Urinary bladder (tissue), 4 donors: ENCODE data around the gene KRTAP19-6. TPM values are rescaled to one million over a fixed set of nuclear protein-coding genes. Genes with fewer than 3 reads are reported as not detected.
"Not testable (repeated sequence)": the region's sequence is repeated elsewhere in the genome, so short reads cannot be mapped to it uniquely, and the experiment has no call there.

Experiments
- DNase-seq: peaks from one replicate; pipeline ENCODE4 v3.0.0-alpha.2; 2015; ENCODE audit errors: extremely low spot score
- H3K27ac ChIP-seq: one replicate; pipeline ENCODE4 v1.5.1; 2013; ENCODE audit warnings: low read depth, mild to moderate bottlenecking, moderate library complexity
- H3K36me3 ChIP-seq: one replicate; pipeline ENCODE4 v1.6.1; 2013; ENCODE audit warnings: mild to moderate bottlenecking, moderate library complexity; ENCODE audit not compliant: insufficient read depth
- H3K4me1 ChIP-seq: one replicate; pipeline ENCODE4 v1.6.1; 2013; ENCODE audit warnings: mild to moderate bottlenecking, moderate library complexity; ENCODE audit not compliant: insufficient read depth
- H3K4me3 ChIP-seq: one replicate; pipeline ENCODE4 v1.5.1; 2013; ENCODE audit warnings: low read depth, low read length
- WGBS: extraction: QIAGEN DNeasy Blood & Tissue Kit; methylation state at CpG from one replicate; pipeline ENCODE4 v1.1.7; 2013; 5-methylcytosine and 5-hydroxymethylcytosine counted together
- polyA plus RNA-seq: library from polyadenylated mRNA; stranded (reverse); fragments of 200-250 nt; gene quantifications from one replicate; pipeline ENCODE4 v1.2.3, GENCODE V29; 2013
- small RNA-seq: library from RNA; depleted of rRNA; stranded (forward); fragments of <200 nt; gene quantifications from one replicate; pipeline ENCODE3, GENCODE V24; 2014
- total RNA-seq: library from RNA; depleted of rRNA; stranded (reverse); fragments of >200 nt; gene quantifications from one replicate; pipeline ENCODE4 v1.2.3, GENCODE V29; 2014
- donor health status: healthy with polysubstance abuse.
- donor health status: healthy.

KRTAP19-6 gene
- total and polyA plus RNA-seq, 2 donors, result not detected

- H3K36me3 ChIP-seq, H3K4me3 ChIP-seq: not testable (repeated sequence)
- 27% methylated on average over 4 of the region's 4 CpGs for WGBS
Observed at GRCh38 chr21:30505621-30506205, 36.0 kb downstream of the KRTAP19-6 start.

GRCh38 chr21:30502041-30502440, 39.6 kb downstream of the KRTAP19-6 start, which contains the start of gene KRTAP19-5:
Gene KRTAP19-5, minus strand, starts transcription at chr21:30502141. Its CDS starts 51 bp downstream, at chr21:30502090.
- H3K4me3 ChIP-seq, result no peak within 1 kb of the TSS
- DNase-seq, result no peak
- WGBS, result 78% methylated on average over 6 of the region's 6 CpGs
- H3K4me1 ChIP-seq, result no peaks in the 10 kb centered on the region
- no peaks in the 10 kb centered on the region for H3K36me3 ChIP-seq
- no peak within 1 kb of the TSS for H3K27ac ChIP-seq

More at GRCh38 chr21:30505621-30506205, 36.0 kb downstream of the KRTAP19-6 start:
- H3K27ac ChIP-seq, H3K4me1 ChIP-seq, DNase-seq: not testable (repeated sequence)

GRCh38 chr21:30497065-30497464, 44.6 kb downstream of the KRTAP19-6 start, which contains the start of gene KRTAP19-4:
Gene KRTAP19-4, minus strand, starts transcription at chr21:30497165. Its CDS starts 55 bp downstream, at chr21:30497110.
- Histone ChIP-seq H3K4me3 (no peak within 1 kb of the TSS), H3K4me1 (no peaks in the 10 kb centered on the region), H3K27ac (no peak within 1 kb of the TSS), H3K36me3 (no peaks in the 10 kb centered on the region)
- 74% methylated on average over 4 of the region's 4 CpGs for WGBS
- DNase-seq, result no peak

- no peaks in the 10 kb centered on the region for H3K4me1 ChIP-seq
- H3K4me3 ChIP-seq, result no peak within 1 kb of the TSS
- H3K27ac ChIP-seq, result no peak within 1 kb of the TSS
- no peak for DNase-seq
- H3K36me3 ChIP-seq, result no peaks in the 10 kb centered on the region
- WGBS, result 61% methylated on average over 2 of the region's 2 CpGs
Observed at GRCh38 chr21:30491963-30492428, 49.7 kb downstream of the KRTAP19-6 start, which contains the start of gene KRTAP19-3. Gene KRTAP19-3, minus strand, starts transcription at chr21:30492013. Its CDS starts 56 bp downstream, at chr21:30491957.

Small RNA genes lying within 50 kb of the gene (small RNA-seq; reads per million reads assigned to genes)
- gene AP000567.1, result not detected
- gene KRTAP19-10P, result not detected
- not detected for gene KRTAP19-11P
- not detected for gene KRTAP19-9P
- not detected for gene KRTAP22-2

Other genes starting within 250 kb of the KRTAP19-6 start
- not detected for gene KRTAP26-1, start 221.5 kb downstream of the KRTAP19-6 start, total RNA-seq
- gene KRTAP26-1, start 221.5 kb downstream of the KRTAP19-6 start, polyA plus RNA-seq, result not detected
- not detected for gene KRTAP27-1, start 204.2 kb downstream of the KRTAP19-6 start, total RNA-seq
- gene KRTAP27-1, start 204.2 kb downstream of the KRTAP19-6 start, polyA plus RNA-seq, result not detected
- gene KRTAP23-1, start 193.3 kb downstream of the KRTAP19-6 start, total RNA-seq, result not detected
- not detected for gene KRTAP23-1, start 193.3 kb downstream of the KRTAP19-6 start, polyA plus RNA-seq
- not detected for gene KRTAP13-2, start 169.6 kb downstream of the KRTAP19-6 start, total RNA-seq
- not detected for gene KRTAP13-2, start 169.6 kb downstream of the KRTAP19-6 start, polyA plus RNA-seq
- gene KRTAP13-1, start 145.8 kb downstream of the KRTAP19-6 start, total RNA-seq, result not detected
- gene KRTAP13-1, start 145.8 kb downstream of the KRTAP19-6 start, polyA plus RNA-seq, result not detected
- gene KRTAP13-3, start 115.9 kb downstream of the KRTAP19-6 start, total RNA-seq, result not detected
- not detected for gene KRTAP13-3, start 115.9 kb downstream of the KRTAP19-6 start, polyA plus RNA-seq
- not detected for gene KRTAP13-4, start 111.6 kb downstream of the KRTAP19-6 start, total RNA-seq
- gene KRTAP13-4, start 111.6 kb downstream of the KRTAP19-6 start, polyA plus RNA-seq, result not detected
- not detected for gene KRTAP15-1, start 101.6 kb downstream of the KRTAP19-6 start, total RNA-seq
- gene KRTAP15-1, start 101.6 kb downstream of the KRTAP19-6 start, polyA plus RNA-seq, result not detected
- not detected for gene KRTAP19-1, start 61.5 kb downstream of the KRTAP19-6 start, total RNA-seq
- not detected for gene KRTAP19-1, start 61.5 kb downstream of the KRTAP19-6 start, polyA plus RNA-seq
- not detected for gene KRTAP19-2, start 54.4 kb downstream of the KRTAP19-6 start, total RNA-seq
- gene KRTAP19-2, start 54.4 kb downstream of the KRTAP19-6 start, polyA plus RNA-seq, result not detected
- not detected for gene KRTAP19-3, start 49.9 kb downstream of the KRTAP19-6 start, total RNA-seq
- not detected for gene KRTAP19-3, start 49.9 kb downstream of the KRTAP19-6 start, polyA plus RNA-seq
- gene KRTAP19-4, start 44.7 kb downstream of the KRTAP19-6 start, total RNA-seq, result not detected
- not detected for gene KRTAP19-4, start 44.7 kb downstream of the KRTAP19-6 start, polyA plus RNA-seq
- not detected for gene KRTAP19-5, start 39.7 kb downstream of the KRTAP19-6 start, total RNA-seq
- gene KRTAP19-5, start 39.7 kb downstream of the KRTAP19-6 start, polyA plus RNA-seq, result not detected
- not detected for gene KRTAP19-7, start 19.4 kb upstream of the KRTAP19-6 start, total RNA-seq
- not detected for gene KRTAP19-7, start 19.4 kb upstream of the KRTAP19-6 start, polyA plus RNA-seq
- gene KRTAP22-2, start 48.5 kb upstream of the KRTAP19-6 start, total RNA-seq, result not detected
- gene KRTAP22-2, start 48.5 kb upstream of the KRTAP19-6 start, polyA plus RNA-seq, result not detected
- not detected for gene KRTAP6-3, start 50.6 kb upstream of the KRTAP19-6 start, total RNA-seq
- not detected for gene KRTAP6-3, start 50.6 kb upstream of the KRTAP19-6 start, polyA plus RNA-seq
- not detected for gene KRTAP6-2, start 57.0 kb upstream of the KRTAP19-6 start, total RNA-seq
- gene KRTAP6-2, start 57.0 kb upstream of the KRTAP19-6 start, polyA plus RNA-seq, result not detected
- not detected for gene KRTAP22-1, start 59.2 kb upstream of the KRTAP19-6 start, total RNA-seq
- gene KRTAP22-1, start 59.2 kb upstream of the KRTAP19-6 start, polyA plus RNA-seq, result not detected
- not detected for gene KRTAP6-1, start 72.1 kb upstream of the KRTAP19-6 start, total RNA-seq
- not detected for gene KRTAP6-1, start 72.1 kb upstream of the KRTAP19-6 start, polyA plus RNA-seq
- not detected for gene KRTAP20-1, start 74.6 kb upstream of the KRTAP19-6 start, total RNA-seq
- not detected for gene KRTAP20-1, start 74.6 kb upstream of the KRTAP19-6 start, polyA plus RNA-seq
- not detected for gene KRTAP20-4, start 78.8 kb upstream of the KRTAP19-6 start, total RNA-seq
- gene KRTAP20-4, start 78.8 kb upstream of the KRTAP19-6 start, polyA plus RNA-seq, result not detected
- not detected for gene KRTAP20-2, start 93.3 kb upstream of the KRTAP19-6 start, total RNA-seq
- gene KRTAP20-2, start 93.3 kb upstream of the KRTAP19-6 start, polyA plus RNA-seq, result not detected
- gene KRTAP20-3, start 101.0 kb upstream of the KRTAP19-6 start, total RNA-seq, result not detected
- gene KRTAP20-3, start 101.0 kb upstream of the KRTAP19-6 start, polyA plus RNA-seq, result not detected
- not detected for gene KRTAP21-3, start 176.9 kb upstream of the KRTAP19-6 start, total RNA-seq
- gene KRTAP21-3, start 176.9 kb upstream of the KRTAP19-6 start, polyA plus RNA-seq, result not detected
- gene KRTAP21-2, start 205.4 kb upstream of the KRTAP19-6 start, total RNA-seq, result not detected
- not detected for gene KRTAP21-2, start 205.4 kb upstream of the KRTAP19-6 start, polyA plus RNA-seq
- gene KRTAP21-1, start 213.6 kb upstream of the KRTAP19-6 start, total RNA-seq, result not detected
- gene KRTAP21-1, start 213.6 kb upstream of the KRTAP19-6 start, polyA plus RNA-seq, result not detected